ENCODE results near the gene RICTOR.
A peak's percentile ranks its signal among the peaks of the same experiment; 100 is the strongest.

RICTOR gene

DNA sequence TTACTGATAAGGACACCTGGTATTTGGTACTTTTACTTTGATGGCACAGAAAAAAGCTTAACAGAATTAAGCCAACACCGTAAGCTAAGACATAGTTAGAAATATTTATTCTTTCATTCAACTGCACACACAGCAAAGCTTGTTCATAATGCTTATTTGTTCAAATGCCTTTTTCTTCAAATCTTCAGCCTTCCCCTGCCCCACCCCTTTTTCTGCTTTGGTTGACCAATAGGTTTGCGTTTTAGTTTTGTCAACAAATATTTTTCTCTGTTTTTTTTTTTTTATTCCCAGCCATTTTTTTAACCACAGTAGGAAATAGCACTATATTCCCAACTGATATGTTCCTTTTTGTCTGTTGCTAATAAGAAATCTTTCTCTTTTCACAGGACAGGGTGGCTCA lies 4.9 kb upstream of the RICTOR start:
- no peak for TF ChIP-seq CTCF (conservative IDR thresholded peaks at IDR 0.05; ENCODE audit: low read depth, low read length)
- H3K4me2 ChIP-seq: peak overlapping the region; percentile 93
- H2AFZ ChIP-seq (ENCODE audit: low read depth): no peak overlapping the region
- H4K20me1 ChIP-seq (ENCODE audit: insufficient read depth): no peaks in the 10 kb centered on the region
- H3K79me2 ChIP-seq (ENCODE audit: insufficient read depth, low read depth): peaks cover 27% of the 10 kb centered on the region; the same call in 1 of the 2 replicates
- H3K27ac ChIP-seq: peak overlapping the region; percentile 97
- no peaks in the 10 kb centered on the region for H3K27me3 ChIP-seq (ENCODE audit: insufficient read depth, low read depth)
- H3K4me3 ChIP-seq (IDR thresholded peaks at IDR 0.05; ENCODE audit: insufficient read depth, low read depth, low read length): no peak overlapping the region
- H3K9ac ChIP-seq: peak overlapping the region; percentile 96; the same call in 1 of the 2 replicates
- H3K36me3 ChIP-seq (ENCODE audit: insufficient read depth): no peaks in the 10 kb centered on the region
- H3K4me1 ChIP-seq (ENCODE audit: low read depth, poor library complexity, severe bottlenecking): peaks cover 39% of the 10 kb centered on the region

GRCh38 chr5:39076757-39077728 lies 2.8 kb upstream of the RICTOR start:
- TF ChIP-seq CTCF (conservative IDR thresholded peaks at IDR 0.05; ENCODE audit: low read depth, low read length): no peak
- peaks cover 49% of the 10 kb centered on the region for H3K4me1 ChIP-seq (ENCODE audit: low read depth, poor library complexity, severe bottlenecking)
- H2AFZ ChIP-seq (ENCODE audit: low read depth): peak overlapping the region; percentile 51
- peaks cover 43% of the 10 kb centered on the region for H3K79me2 ChIP-seq (ENCODE audit: insufficient read depth, low read depth)
- no peaks in the 10 kb centered on the region for H3K36me3 ChIP-seq (ENCODE audit: insufficient read depth)
- no peaks in the 10 kb centered on the region for H3K27me3 ChIP-seq (ENCODE audit: insufficient read depth, low read depth)
- peak overlapping the region; percentile 97 for H3K27ac ChIP-seq
- no peaks in the 10 kb centered on the region; the same call in 1 of the 2 replicates for H4K20me1 ChIP-seq (ENCODE audit: insufficient read depth)
- H3K9ac ChIP-seq: peak overlapping the region; percentile 96
- H3K4me2 ChIP-seq: peak overlapping the region; percentile 93
- H3K4me3 ChIP-seq (IDR thresholded peaks at IDR 0.05; ENCODE audit: insufficient read depth, low read depth, low read length): no peak overlapping the region

GRCh38 chr5:39076101-39076756 lies 2.0 kb upstream of the RICTOR start:
- Histone ChIP-seq H3K4me2 (peak overlapping the region; percentile 93), H3K9ac (peak overlapping the region; percentile 96), H3K4me3 (IDR thresholded peaks at IDR 0.05; ENCODE audit: insufficient read depth, low read depth, low read length) (no peak overlapping the region), H3K36me3 (ENCODE audit: insufficient read depth) (no peaks in the 10 kb centered on the region), H3K79me2 (ENCODE audit: insufficient read depth, low read depth) (peaks cover 51% of the 10 kb centered on the region), H2AFZ (ENCODE audit: low read depth) (peak overlapping the region; percentile 51), H3K27ac (peak overlapping the region; percentile 97), H4K20me1 (ENCODE audit: insufficient read depth) (no peaks in the 10 kb centered on the region; the same call in 1 of the 2 replicates), H3K4me1 (ENCODE audit: low read depth, poor library complexity, severe bottlenecking) (peaks cover 57% of the 10 kb centered on the region), H3K27me3 (ENCODE audit: insufficient read depth, low read depth) (no peaks in the 10 kb centered on the region)
- no peak for TF ChIP-seq CTCF (conservative IDR thresholded peaks at IDR 0.05; ENCODE audit: low read depth, low read length)

DNA sequence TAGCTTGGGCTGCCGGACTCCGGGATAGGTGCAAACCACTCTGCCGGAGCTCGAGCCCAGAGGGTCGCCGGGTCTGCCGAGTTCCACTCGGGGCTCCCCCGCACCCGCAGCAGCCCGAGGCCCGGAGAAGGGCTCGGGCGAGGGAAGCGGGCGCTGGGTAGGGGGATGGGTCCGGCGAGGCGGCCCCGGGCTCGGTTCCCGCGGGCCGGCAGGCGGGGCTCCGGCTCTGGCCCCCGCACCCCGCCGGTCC lies 507 bp downstream of the RICTOR start:
- no peak for TF ChIP-seq CTCF (conservative IDR thresholded peaks at IDR 0.05; ENCODE audit: low read depth, low read length)
- H3K9ac ChIP-seq: peak overlapping the region; percentile 96; the same call in 1 of the 2 replicates
- H3K79me2 ChIP-seq (ENCODE audit: insufficient read depth, low read depth): peaks cover 76% of the 10 kb centered on the region
- H3K4me2 ChIP-seq: peak overlapping the region; percentile 91; the same call in 1 of the 2 replicates
- peaks cover 37% of the 10 kb centered on the region for H3K4me1 ChIP-seq (ENCODE audit: low read depth, poor library complexity, severe bottlenecking)
- H2AFZ ChIP-seq (ENCODE audit: low read depth): peak overlapping the region; percentile 33; the same call in 1 of the 2 replicates
- H4K20me1 ChIP-seq (ENCODE audit: insufficient read depth): peaks cover 3% of the 10 kb centered on the region
- no peaks in the 10 kb centered on the region for H3K36me3 ChIP-seq (ENCODE audit: insufficient read depth)
- H3K27ac ChIP-seq: peak overlapping the region; percentile 97
- no peaks in the 10 kb centered on the region for H3K27me3 ChIP-seq (ENCODE audit: insufficient read depth, low read depth)
- no peak overlapping the region for H3K4me3 ChIP-seq (IDR thresholded peaks at IDR 0.05; ENCODE audit: insufficient read depth, low read depth, low read length)
